ENCODE results near the gene SLC2A9.

DNA sequence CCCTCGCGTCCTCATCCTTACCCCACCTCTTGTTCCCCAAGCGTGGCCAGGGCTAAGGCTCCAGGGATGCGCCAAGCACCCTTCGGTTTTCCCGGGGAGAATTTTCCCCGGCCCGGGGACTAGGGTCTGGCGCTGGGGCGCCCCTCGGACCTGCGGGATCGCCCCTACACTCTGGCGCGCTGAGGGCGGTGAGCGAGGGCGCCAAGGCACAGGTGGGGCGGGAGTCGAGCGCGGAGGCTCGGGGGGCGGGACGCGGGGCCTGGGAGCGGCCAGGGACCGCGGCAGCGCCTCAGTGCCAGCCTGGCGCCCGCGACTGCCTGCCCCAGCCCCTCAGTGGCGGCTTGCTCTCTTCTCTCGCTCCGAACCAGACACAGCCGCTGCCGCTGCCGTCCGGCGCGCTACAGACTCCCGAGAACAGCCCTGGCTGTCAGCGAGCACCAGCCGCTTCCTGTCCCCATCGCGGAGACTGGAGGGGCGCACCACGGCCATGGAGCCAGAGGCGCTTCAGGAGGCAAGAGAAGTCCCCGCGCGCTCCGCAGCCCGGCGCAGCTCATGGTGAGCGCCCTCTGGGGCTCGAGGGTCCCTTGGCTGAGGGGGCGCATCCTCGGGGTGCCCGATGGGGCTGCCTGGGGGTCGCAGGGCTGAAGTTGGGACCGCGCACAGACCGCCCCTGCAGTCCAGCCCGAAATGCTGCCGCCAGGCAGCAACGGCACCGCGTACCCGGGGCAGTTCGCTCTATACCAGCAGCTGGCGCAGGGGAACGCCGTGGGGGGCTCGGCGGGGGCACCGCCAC lies 239.8 kb downstream of the SLC2A9 start, which contains the start of gene DRD5:
- TF ChIP-seq CTCF (IDR thresholded peaks at IDR 0.05; ENCODE audit: low read length), result no peak
- no peak for TF ChIP-seq EZH2 (optimal IDR thresholded peaks at IDR 0.05; ENCODE audit: low read depth, low read length)
